ENCODE data around the gene TMIGD3.
"Not testable (repeated sequence)": the region's sequence is repeated elsewhere in the genome, so short reads cannot be mapped to it uniquely, and the experiment has no call there.

TMIGD3 gene

DNA sequence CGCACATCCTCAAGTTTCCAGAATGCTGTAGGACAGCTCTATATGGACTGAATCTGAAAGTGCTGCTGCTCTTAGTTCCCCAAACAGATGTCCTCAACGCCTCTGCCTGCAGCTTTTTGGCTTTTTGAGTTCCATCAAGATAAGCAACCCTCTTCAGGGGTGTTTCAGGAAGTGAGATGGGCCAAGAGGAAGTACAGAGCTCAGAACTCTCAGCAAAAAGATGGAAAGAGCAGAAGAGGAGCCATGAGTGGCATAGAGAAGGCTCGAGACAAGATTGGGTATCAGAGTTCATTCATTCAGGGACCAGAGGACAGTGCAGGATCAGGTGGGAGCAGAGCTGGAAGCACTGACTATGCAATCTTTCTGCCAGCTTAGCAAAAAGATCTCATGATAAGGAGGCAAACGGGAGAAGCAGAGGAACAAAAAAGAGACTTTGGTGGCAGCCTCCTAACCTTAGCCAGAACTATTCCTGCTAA, at the start of gene TMIGD3, which contains the start of gene ADORA3:
TSS of gene TMIGD3 (minus strand) at position 49 of the 476 bp plus-strand sequence. CDS start 279 bp downstream, outside the sequence.
TSS of gene ADORA3 (minus strand) at position 49 of the 476 bp plus-strand sequence. CDS start 279 bp downstream, outside the sequence.
- peak in 1 of 2 donors; percentile 31 for DNase-seq

DNA sequence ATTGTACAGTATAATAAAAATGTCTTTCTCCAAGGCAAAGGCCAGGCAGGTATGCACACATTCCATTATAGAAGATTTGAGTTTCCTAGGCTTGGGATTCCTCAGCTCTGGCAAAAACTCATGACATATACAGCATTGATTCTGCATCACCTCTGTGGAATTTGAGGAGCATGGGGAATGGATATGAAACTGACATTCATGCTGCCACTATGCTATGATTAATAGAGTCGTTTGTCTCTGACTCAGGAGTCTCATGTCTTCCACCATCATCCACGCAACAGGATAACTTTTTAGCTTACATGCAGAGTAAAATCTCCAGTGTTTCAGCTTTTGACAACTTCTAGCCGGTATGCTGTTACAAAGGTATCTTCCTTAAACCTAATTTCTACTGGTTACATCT, 49.8 kb upstream of the TMIGD3 start:
- no peak for DNase-seq

DNA sequence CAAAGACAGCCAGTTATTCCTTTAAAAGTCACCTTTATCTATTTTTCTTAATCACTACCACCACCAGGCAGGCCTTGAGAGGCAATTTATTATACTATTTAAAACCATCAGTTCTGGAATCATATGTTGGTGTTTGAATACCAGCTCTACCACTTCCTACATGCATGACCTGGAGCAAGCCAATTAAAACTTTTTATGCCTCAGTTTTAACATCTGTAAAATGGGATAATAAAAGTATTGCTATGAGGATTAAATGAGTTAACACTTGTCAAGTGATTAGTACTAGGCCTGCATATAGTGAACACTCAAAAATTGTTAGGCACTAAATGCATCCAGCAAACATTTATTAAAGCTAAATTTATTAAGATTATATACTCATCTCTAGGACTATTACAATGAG, 49.2 kb upstream of the TMIGD3 start:
- no peak for DNase-seq

DNA sequence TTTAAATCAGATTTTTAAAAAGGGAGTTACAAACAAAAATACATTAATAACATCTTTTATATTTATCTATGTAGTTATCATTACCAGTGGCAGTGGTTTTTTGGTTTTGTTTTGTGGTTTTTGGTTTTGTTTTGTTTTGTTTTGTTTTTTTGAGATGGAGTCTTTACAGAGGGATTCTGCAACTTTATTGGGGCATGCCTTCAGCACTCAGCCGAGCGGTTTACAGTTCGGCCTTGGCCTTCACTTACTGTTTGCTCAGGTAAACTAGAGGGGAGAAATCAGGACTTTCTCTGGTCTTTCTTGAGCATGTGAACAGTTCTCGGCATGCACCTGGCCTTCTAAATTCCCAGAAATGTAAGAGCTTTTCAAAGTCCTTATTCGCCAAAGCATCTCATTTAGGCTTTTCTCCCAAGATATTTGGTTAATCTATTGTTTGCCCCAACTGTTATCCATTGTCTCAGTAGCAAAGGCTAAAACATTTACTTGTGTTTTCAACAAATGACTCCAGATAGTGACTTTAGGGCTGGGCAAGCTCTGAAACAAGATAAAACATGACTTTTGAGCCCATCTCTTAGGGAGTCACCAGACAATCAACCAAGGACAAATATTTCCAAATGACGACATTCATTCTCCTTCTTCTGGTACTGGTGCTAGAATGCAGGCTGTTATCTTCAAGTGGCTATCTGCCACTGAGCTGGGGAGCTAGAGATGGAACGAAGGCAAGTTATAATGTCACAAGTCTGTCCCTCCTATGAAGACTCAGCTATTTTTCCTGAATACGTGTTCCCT, 48.4 kb upstream of the TMIGD3 start:
- no peak for DNase-seq

DNA sequence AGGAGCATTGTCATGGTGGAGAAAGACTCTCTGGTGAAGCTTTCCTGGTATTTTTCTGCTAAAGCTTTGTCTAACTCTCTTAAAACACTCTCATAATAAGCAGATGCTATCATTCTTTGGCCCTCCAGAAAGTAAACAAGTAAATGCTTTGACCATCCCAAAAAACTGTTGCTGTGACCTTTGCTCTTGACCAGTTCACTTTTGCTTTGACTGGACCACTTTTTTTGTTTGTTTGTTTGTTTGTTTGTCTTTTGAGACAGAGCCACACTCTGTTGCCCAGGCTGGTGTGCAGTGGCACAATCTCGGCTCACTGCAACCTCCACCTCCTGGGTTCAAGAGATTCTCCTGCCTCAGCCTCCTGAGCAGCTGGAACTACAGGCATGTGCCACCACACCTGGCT, 44.4 kb upstream of the TMIGD3 start:
- DNase-seq = not testable (repeated sequence)

DNA sequence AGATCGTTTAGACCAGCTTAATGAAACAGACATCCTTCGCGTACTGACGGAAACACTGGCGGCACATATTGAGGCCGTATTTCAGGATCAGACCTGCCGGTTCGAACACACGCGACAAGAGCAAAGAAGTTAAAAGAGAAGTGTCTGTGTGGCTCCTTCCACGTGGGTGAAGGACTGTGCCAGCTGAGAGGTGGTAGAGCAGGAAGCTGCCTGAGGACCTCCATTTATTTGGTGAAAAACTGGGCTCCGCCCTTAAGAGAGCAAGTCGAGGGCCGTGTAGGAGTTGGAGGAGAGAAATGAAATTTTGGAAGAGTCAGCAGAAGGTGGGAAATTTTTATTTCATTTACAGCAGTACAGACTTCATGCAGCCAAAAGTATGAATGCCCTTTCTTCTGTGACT, 38.8 kb upstream of the TMIGD3 start:
- no peak for DNase-seq

DNA sequence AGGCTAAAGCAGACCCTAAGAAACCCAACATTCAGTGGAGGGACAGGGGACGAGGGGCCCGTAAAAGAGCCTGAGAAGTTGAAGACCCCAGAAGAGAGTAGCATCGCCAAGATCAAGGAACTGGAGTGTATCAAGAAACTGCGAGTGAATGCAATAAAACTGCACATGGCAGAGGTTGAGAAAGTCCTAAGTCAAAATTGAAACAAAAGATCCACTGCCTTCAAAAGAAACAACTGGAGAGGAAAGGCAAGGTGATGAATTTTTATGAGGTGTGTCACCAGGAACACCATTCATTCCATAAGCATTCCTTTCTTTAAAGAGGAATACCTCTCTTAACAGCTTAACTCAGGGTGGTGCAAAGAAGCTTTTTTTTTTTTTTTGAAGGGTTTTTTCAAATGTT, 38.3 kb upstream of the TMIGD3 start:
- no peak for DNase-seq

DNA sequence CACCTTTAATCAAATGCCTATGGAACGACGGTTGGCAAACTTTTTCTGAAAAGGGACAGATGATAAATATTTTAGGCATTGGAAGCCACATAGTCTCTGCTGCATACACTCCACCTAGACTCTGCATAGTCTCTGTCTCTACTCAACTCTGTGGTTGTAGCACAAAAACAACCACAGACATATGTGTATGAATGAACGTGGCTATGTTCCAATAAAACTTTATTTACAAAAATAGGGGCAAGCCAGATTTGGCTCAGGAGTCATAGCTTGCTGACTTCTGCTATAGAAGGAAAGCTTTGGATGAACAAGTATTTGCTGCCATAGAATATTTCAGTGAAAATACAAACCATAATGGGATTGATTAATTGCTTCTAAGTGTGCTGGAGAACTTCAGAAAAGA, 37.5 kb upstream of the TMIGD3 start:
- DNase-seq = no peak

DNA sequence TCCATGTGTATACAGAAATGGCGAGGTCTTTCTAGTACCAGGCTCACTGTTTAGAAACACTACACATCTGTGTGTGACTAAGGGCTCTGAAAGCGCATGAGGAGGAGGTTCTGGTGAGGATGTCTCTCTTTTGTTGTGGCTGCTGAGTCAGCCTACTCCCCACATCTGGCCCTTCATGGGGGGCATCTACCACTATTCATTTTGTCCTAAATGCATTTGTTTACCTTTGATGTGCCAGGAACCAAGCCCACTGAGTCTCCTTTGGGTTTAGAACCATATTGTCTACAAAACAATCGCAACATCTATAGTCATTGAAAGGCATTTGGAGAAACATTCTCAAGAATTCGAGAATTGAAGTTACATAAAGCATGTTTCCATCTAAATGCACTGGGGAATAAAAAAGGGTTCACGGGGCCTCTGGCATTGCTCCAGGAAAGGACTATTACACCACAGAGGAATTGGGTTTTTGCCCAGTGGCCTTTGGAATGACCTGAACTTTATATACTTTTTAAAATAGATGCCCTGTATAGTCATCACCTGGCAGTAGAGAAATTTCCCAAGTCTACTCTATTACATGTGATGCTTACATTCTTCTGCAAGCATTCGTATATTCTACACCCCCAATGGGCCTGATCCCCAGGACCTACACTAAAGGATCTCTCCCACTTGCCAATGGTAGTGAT, 35.1 kb upstream of the TMIGD3 start:
- DNase-seq = no peak

DNA sequence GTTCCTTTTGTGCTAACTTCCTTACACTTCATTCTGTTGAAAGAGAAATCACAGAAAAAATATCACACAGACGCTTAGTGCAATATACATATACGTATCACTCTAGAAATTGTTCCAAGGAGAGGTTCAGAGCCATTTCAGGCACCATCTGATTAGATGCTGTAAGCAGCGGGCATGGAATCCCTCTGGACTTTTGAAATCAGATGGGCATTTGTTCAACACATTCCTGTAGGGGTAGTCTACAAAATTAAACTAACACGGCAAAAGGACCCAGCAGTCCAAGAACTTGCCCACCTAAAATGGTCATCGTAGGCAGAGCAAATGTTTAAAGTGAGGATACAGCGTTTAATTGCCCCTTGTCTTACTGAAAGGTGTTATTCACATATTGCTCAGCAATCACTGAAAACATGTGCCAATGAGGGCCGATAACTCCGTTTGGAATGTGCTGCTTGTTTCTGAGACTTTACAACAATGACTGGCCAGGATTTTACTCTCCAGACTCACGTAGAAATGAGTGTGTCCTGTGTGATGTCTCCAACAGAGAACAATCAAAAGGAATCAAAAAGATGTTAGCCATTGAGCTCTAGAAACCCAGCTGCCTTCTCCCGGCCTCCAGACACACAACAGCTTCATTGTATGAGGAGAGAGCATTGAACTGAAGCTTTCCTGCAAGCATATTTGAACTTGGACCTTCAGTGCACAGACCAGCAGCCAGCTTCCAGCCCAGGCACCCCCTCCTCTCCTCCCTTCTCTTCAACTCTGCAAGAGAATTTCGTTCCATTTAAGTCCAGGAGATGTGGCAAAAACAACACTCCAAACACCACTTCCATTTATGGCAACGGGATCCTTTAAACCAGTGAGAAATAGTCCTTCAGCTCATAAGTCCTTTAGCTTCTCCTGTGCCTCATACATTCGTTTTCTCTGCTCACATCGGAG, 32.1 kb upstream of the TMIGD3 start:
- DNase-seq = peak; percentile 53 to 74

DNA sequence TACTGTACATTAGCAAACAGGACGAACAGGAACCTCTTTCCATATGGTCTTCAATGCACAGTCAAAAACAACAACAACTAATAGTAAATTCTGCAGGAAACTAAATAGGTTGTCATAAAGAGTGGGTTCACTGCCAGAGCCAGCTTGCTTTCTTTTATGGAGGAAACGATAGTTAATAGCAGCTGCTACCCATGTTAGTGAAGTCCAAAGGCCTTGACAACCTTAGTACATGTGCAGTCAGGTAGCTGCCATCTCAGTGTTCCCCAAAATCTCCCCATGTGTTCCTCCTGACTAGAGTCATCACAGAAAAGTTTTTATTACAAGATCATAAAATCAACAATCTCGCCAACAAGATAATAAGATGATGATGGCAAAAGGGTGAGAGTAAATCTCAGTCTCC, 16.6 kb upstream of the TMIGD3 start:
- DNase-seq = no peak

DNA sequence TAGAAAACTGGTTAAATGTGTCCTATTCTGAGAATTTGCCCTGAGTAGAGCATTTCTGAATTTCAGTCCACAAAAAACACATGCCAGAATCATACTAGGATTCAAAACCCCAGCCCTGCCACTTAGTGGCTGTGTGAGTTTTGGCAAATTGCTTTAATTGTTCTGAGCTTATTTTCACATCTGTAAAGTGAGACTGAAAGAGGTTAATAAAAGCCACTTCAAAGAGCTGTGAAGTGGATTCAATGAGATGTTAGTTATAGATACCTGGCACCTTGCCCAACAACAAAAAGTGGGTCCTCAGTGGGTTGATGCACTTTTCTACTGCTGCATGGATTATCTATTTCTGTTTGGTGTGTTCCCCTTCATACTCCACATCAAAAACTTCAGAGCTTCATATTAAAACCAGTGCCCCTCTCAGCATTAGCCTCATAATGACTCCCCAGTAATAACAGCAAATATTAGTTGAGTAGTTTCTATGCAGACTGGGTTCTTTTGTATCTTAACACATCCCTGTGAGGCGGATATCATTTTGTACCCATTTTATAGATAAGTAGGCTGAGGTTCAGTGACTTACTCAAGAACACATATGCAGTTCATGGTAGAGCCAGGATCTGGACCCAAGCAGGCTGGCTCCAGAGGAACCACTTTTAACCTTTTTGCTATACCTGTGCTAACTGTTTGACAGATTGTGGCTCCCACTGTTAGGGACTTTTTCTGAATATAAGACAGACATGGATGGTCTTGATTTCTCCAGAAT, 14.2 kb upstream of the TMIGD3 start:
- no peak for DNase-seq

DNA sequence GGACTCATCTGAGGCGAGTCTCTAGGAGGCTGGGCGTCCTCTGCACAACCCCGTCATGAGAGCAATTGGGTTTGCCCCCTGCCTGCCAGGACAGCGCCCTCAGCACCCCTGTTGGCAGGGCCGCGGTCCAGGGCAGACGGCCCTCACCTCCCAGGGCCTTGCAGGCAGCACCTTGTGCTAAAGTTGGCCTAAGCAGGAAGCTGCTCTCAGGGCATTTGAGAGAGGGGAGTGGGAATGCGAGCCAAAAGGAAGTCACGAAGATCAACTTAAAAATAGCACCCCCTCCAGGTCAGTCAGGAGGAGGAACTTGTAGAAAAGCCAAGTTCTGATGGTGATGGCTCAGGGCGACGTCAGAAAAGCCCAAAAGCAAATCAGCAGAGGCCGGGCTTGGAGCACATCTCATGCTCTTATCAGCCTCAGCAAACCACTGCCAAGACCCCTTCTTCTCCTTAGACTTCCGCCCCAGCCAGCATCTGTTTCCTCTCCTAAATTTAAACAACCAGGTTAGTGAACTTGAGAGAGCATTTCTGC, 12.6 kb upstream of the TMIGD3 start:
- peak; percentile 14 to 42 for DNase-seq

DNA sequence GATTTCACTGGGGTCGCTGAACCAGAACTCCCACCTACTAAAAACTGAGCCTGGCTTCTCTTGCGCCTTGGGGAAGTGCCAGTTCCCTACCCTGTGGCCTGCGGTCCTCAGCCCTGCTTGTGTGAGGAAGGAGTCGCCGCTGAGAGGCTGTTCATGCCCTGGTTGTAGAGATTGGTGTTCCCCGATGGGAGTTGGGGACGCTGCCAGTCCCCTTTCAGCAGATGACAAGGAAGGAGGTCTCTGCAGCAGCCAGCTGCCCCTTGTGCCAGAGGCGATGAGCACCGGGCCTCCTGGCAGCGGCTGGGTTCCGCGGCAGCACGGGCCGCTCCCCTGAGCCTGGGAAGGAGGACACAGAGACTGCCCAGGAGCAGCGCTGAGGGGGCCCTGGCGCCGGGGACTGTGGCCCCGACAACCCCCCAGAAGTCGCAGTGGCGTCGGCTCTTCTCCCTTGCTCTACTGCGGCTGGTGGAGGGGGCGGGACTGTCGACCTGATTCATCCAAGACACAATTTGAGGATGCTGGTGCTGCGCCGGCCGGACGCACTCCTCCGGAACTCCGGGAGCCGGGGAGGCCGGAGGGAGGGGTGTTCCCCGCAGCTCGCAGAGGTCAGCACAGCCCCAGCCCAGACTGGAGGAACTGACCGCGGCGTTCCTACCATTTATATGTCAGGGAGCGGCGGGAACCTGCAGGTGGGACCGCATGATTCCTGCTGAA, 12.0 kb upstream of the TMIGD3 start:
- peak in 1 of 2 donors; percentile 41 for DNase-seq

DNA sequence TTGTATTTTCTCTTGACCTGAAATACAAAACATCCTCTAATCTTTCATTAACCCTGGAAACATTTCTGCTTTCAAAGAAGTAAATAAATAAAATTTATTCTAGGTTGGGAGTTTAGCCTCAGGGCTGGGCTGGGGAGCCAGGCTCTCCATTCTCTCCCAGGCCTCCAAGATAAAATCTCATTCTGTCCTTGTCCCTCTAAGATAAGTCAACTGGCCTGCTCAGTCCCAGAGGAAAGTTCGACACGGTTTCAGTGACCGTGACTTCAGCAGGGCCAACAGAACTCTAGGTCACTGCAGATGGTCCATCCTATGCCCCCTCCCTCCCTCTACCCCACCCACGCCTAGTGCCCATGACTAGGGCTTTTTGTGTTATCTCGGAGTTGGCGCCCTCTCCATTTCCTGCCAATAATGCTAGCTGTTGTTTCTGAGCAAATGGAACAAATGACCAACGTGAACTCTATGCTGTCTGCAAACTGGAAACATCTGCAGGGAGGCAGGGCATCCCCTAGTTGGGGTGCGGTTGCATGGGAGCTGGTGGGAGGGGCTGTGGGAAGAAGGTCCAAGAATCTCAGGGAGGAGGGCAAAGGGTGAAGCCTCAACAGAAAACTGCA, 10.1 kb upstream of the TMIGD3 start:
- peak; percentile 80 to 81 for DNase-seq

DNA sequence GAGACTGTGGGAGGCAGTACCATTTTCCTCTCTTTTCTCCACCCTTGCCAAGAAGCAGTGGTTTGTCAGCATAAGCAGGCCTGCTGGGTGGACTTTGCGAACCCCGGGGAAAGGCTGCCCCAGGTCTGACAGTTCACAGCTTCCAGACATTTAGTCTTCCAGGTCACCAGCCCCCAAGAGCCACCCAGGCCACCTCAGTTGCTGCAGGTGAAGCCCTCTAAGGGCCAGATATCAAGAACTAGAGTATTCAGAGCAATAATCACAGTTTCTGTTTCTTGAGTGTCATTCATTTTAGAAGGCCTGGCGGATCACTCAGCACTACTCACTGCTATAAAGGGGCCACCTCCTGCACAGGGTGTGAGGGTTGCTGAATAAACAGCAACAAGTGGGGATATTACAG, 9.5 kb upstream of the TMIGD3 start:
- no peak for DNase-seq

DNA sequence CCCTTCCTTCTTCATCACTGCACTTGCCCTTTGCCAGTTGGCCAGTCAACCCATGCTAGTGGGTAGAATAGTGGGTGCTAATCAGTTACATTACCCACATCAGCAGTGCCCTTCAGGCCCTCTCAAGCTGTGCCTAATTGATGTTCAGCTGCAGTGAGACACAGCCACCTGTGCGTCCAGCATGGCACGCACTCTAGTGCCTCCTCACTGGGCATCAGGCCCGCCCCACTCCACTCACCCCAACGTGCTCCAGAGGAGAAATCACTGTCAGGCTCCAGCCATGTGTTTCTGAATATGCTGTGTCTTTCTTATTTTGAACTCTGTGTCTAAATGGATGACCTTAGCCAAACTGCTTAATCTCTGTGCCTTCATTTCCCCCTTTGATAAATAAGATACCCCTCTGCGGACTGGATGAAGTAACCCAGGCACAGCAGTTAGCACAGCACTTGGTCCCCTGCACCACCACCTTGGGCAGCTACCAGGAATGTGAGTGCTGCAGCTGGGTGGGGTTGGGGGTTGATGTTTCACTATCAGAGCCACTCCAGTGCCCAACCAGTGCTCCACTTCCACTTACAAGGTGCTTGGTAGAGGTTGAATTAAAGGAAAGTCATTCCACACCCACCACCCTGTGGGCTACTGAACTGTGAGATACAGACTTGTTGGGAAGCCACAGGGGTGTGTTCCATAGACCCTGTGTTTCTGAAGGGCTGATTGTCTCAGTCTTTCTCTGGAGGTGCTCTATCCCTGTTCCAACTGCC, 8.9 kb upstream of the TMIGD3 start:
- no peak for DNase-seq

DNA sequence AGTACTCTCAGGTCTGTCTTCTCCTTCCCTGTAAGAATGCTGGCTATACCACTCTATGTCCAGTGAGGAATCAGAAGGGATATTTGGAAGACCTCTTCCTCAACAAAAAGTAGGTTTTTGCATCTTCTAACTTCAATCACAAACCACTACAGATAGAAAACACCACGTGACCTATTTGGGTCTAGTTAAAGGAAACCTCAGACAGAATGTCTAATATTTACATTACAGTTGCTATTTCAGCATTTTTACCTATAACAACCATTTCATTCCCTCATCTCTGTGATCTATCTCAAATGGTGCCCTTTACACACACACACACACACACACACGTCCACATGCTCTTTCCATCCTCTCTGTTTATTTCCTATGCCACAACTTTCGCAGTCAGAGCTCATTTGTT, 7.9 kb upstream of the TMIGD3 start:
- DNase-seq = no peak

DNA sequence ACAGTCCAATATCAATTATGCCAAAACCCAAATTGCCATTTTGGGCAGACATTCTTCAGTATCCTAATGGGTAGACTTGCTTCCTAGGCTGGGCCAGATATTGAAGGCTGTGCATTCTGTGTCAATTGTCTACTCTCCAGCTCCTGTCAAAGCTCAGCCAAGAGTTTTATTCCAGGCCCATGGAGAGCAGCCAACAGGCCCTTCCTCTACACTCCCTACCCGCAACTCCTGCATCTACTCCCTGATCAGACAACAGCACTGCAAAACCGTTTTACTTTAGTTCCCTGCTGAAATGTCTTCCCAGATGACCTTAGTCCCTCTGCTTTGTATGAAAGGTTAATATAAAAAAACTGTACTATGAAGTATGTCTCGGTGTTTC, 6.6 kb upstream of the TMIGD3 start:
- peak in 1 of 2 donors; percentile 44 for DNase-seq
